GM23338 (cell line): ENCODE data around the gene TOP1. TPM values are rescaled to one million over a fixed set of nuclear protein-coding genes. Genes with fewer than 3 reads are reported as not detected.

Experiments
- ATAC-seq: fragments of 200-7000 bp; cut with Tn5 transposase; 3 replicates; pipeline ENCODE4 v1.9.1; 2020
- DNase-seq: peaks from one replicate; pipeline ENCODE4 v3.0.0-alpha.2; 2015; ENCODE audit warnings: low spot score
- H2AFZ ChIP-seq: fragments of 200-600 bp; sonication (generic); 2 replicates; pipeline ENCODE4 v1.8.0; 2016; ENCODE audit warnings: antibody characterized with exemption, mild to moderate bottlenecking, moderate library complexity
- H3F3A ChIP-seq: fragments of 200-600 bp; sonication (generic); replicated peaks from 2 replicates; pipeline ENCODE4 v1.8.0; 2017; ENCODE audit warnings: antibody characterized with exemption, mixed run types, low read depth
- H3K27ac ChIP-seq: fragments of 200-600 bp; sonication (generic); 2 replicates; pipeline ENCODE4 v1.6.1; 2016; ENCODE audit warnings: low read depth
- H3K27me3 ChIP-seq: fragments of 200-600 bp; sonication (generic); 2 replicates; pipeline ENCODE4 v1.8.0; 2016; ENCODE audit warnings: mild to moderate bottlenecking, mixed run types, moderate library complexity; ENCODE audit not compliant: insufficient read depth
- H3K36me3 ChIP-seq: fragments of 200-600 bp; sonication (generic); 2 replicates; pipeline ENCODE4 v1.8.0; 2016; ENCODE audit warnings: mild to moderate bottlenecking; ENCODE audit not compliant: insufficient read depth
- H3K4me1 ChIP-seq: fragments of 200-600 bp; sonication (generic); 2 replicates; pipeline ENCODE4 v1.8.0; 2016; ENCODE audit warnings: mild to moderate bottlenecking, moderate library complexity; ENCODE audit not compliant: insufficient read depth
- H3K4me2 ChIP-seq: fragments of 200-600 bp; sonication (generic); 2 replicates; pipeline ENCODE4 v1.7.1; 2017; ENCODE audit warnings: mixed run types
- H3K4me3 ChIP-seq: fragments of 200-600 bp; sonication (generic); 2 replicates; pipeline ENCODE4 v1.6.1; 2016; ENCODE audit warnings: mixed run types
- H3K79me2 ChIP-seq: fragments of 200-600 bp; sonication (generic); replicated peaks from 2 replicates; pipeline ENCODE4 v1.8.0; 2017; ENCODE audit warnings: mild to moderate bottlenecking; ENCODE audit not compliant: insufficient read depth
- H3K9me2 ChIP-seq: fragments of 200-600 bp; sonication (generic); 2 replicates; pipeline ENCODE4 v1.8.0; 2017; ENCODE audit not compliant: insufficient read depth
- H4K20me1 ChIP-seq: fragments of 200-600 bp; sonication (generic); replicated peaks from 2 replicates; pipeline ENCODE4 v1.8.0; 2017; ENCODE audit warnings: mild to moderate bottlenecking; ENCODE audit not compliant: insufficient read depth
- H3K27ac Mint-ChIP-seq: 2 replicates; pipeline ENCODE4 v1.8.0; 2020; ENCODE audit warnings: inconsistent platforms, mild to moderate bottlenecking, moderate library complexity, mixed read lengths
- H3K27me3 Mint-ChIP-seq: 3 replicates; pipeline ENCODE4 v1.8.0; 2022; ENCODE audit warnings: low read depth, mild to moderate bottlenecking, moderate library complexity, mixed read lengths, inconsistent platforms; ENCODE audit not compliant: insufficient read depth, poor library complexity
- H3K36me3 Mint-ChIP-seq: 3 replicates; pipeline ENCODE4 v1.8.0; 2021; ENCODE audit warnings: low read depth, mild to moderate bottlenecking, inconsistent platforms, moderate library complexity, mixed read lengths
- H3K4me1 Mint-ChIP-seq: 3 replicates; pipeline ENCODE4 v1.8.0; 2020; ENCODE audit warnings: mild to moderate bottlenecking, inconsistent platforms, mixed read lengths
- H3K4me3 Mint-ChIP-seq: 3 replicates; pipeline ENCODE4 v1.8.0; 2021; ENCODE audit warnings: moderate library complexity, mild to moderate bottlenecking, inconsistent platforms, mixed read lengths
- H3K9me3 Mint-ChIP-seq: 3 replicates; pipeline ENCODE4 v1.8.0; 2020; ENCODE audit warnings: moderate library complexity, mild to moderate bottlenecking, inconsistent platforms, mixed read lengths
- ZNF331 ChIP-seq: fragments of 250-450 bp; sonication (Bioruptor Pico); IDR thresholded peaks from 2 replicates; pipeline ENCODE4 v1.5.0; 2020; ENCODE audit warnings: low read depth, mild to moderate bottlenecking, moderate library complexity
- polyA plus RNA-seq: library from polyadenylated mRNA; unstranded; fragments of >200 nt; fragmentation: Nextera tagmentation; extraction: Ambion mirVana; gene quantifications from 2 replicates; pipeline ENCODE4 v1.2.1, GENCODE V29; 2016
- total RNA-seq: library from RNA; depleted of rRNA; stranded (reverse); fragments of >200 nt; shearing (Covaris generic); gene quantifications from 2 replicates; pipeline ENCODE4 v1.2.3, GENCODE V29; 2014
- TF ChIP-seq, protein P1 (sequence below): fragments of 250-450 bp; sonication (Bioruptor Pico); IDR thresholded peaks from 2 replicates; pipeline ENCODE4 v1.5.0; 2020; ENCODE audit warnings: mild to moderate bottlenecking, moderate library complexity

Gene TOP1
- total and polyA plus RNA-seq, 2 experiments from 2014 or later, result 62.4 to 101 TPM

GRCh38 chr20:40997116-40997515 is 31.5 kb upstream of the TOP1 start:
- DNase-seq, result peak; percentile 79
- no peaks in the 10 kb centered on the region for H3K9me3 Mint-ChIP-seq

More at GRCh38 chr20:40997116-40997515, 31.5 kb upstream of the TOP1 start:
- no peaks in the 10 kb centered on the region for H3K27me3 Mint-ChIP-seq
- H3K79me2 ChIP-seq, result no peaks in the 10 kb centered on the region
- H3K4me3 Mint-ChIP-seq, result no peak overlapping the region
- TF ChIP-seq, protein P1, sequence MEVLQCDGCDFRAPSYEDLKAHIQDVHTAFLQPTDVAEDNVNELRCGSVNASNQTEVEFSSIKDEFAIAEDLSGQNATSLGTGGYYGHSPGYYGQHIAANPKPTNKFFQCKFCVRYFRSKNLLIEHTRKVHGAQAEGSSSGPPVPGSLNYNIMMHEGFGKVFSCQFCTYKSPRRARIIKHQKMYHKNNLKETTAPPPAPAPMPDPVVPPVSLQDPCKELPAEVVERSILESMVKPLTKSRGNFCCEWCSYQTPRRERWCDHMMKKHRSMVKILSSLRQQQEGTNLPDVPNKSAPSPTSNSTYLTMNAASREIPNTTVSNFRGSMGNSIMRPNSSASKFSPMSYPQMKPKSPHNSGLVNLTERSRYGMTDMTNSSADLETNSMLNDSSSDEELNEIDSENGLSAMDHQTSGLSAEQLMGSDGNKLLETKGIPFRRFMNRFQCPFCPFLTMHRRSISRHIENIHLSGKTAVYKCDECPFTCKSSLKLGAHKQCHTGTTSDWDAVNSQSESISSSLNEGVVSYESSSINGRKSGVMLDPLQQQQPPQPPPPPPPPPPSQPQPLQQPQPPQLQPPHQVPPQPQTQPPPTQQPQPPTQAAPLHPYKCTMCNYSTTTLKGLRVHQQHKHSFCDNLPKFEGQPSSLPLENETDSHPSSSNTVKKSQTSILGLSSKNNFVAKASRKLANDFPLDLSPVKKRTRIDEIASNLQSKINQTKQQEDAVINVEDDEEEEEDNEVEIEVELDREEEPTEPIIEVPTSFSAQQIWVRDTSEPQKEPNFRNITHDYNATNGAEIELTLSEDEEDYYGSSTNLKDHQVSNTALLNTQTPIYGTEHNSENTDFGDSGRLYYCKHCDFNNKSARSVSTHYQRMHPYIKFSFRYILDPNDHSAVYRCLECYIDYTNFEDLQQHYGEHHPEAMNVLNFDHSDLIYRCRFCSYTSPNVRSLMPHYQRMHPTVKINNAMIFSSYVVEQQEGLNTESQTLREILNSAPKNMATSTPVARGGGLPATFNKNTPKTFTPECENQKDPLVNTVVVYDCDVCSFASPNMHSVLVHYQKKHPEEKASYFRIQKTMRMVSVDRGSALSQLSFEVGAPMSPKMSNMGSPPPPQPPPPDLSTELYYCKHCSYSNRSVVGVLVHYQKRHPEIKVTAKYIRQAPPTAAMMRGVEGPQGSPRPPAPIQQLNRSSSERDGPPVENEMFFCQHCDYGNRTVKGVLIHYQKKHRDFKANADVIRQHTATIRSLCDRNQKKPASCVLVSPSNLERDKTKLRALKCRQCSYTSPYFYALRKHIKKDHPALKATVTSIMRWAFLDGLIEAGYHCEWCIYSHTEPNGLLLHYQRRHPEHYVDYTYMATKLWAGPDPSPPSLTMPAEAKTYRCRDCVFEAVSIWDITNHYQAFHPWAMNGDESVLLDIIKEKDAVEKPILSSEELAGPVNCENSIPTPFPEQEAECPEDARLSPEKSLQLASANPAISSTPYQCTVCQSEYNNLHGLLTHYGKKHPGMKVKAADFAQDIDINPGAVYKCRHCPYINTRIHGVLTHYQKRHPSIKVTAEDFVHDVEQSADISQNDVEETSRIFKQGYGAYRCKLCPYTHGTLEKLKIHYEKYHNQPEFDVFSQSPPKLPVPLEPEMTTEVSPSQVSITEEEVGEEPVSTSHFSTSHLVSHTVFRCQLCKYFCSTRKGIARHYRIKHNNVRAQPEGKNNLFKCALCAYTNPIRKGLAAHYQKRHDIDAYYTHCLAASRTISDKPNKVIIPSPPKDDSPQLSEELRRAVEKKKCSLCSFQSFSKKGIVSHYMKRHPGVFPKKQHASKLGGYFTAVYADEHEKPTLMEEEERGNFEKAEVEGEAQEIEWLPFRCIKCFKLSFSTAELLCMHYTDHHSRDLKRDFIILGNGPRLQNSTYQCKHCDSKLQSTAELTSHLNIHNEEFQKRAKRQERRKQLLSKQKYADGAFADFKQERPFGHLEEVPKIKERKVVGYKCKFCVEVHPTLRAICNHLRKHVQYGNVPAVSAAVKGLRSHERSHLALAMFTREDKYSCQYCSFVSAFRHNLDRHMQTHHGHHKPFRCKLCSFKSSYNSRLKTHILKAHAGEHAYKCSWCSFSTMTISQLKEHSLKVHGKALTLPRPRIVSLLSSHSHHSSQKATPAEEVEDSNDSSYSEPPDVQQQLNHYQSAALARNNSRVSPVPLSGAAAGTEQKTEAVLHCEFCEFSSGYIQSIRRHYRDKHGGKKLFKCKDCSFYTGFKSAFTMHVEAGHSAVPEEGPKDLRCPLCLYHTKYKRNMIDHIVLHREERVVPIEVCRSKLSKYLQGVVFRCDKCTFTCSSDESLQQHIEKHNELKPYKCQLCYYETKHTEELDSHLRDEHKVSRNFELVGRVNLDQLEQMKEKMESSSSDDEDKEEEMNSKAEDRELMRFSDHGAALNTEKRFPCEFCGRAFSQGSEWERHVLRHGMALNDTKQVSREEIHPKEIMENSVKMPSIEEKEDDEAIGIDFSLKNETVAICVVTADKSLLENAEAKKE (CRISPR knock-in tag), result 0 out of 2 replicates have a peak, but pooled peaks have one; percentile 34
- no peak for TF ChIP-seq ZNF331 (CRISPR knock-in tag)
- H3K27ac ChIP-seq, result no peak overlapping the region
- H3K36me3 ChIP-seq, result no peaks in the 10 kb centered on the region
- H3K9me2 ChIP-seq, result no peaks in the 10 kb centered on the region
- ATAC-seq, result peak; percentile 66
- H3K4me2 ChIP-seq, result peak overlapping the region; percentile 28; the same call in 1 of the 2 replicates
- no peak overlapping the region for H3K4me3 ChIP-seq
- peaks cover 11% of the 10 kb centered on the region for H3K4me1 Mint-ChIP-seq
- no peaks in the 10 kb centered on the region for H3K27me3 ChIP-seq
- no peaks in the 10 kb centered on the region for H4K20me1 ChIP-seq
- H3K36me3 Mint-ChIP-seq, result no peaks in the 10 kb centered on the region
- no peak overlapping the region for H2AFZ ChIP-seq
- no peaks in the 10 kb centered on the region for H3F3A ChIP-seq
- H3K4me1 ChIP-seq, result peaks cover 6% of the 10 kb centered on the region
- no peak overlapping the region for H3K27ac Mint-ChIP-seq
